Measurements from ENCODE around the gene VAMP2.

Gene VAMP2

GRCh38 chr17:8162233-8162996 lies at the start of gene VAMP2:
VAMP2 (minus strand) TSS chr17:8162948; CDS start chr17:8162879, 69 bp downstream.
- Histone ChIP-seq H3K27ac (peak within 1 kb of the TSS; percentile 26; the same call in 1 of the 2 replicates), H4K20me1 (ENCODE audit: insufficient read depth) (no peaks in the 10 kb centered on the region), H2AFZ (ENCODE audit: low read depth) (no peak within 1 kb of the TSS), H3K4me2 (peak within 1 kb of the TSS; percentile 29; the same call in 1 of the 2 replicates), H3K79me2 (ENCODE audit: insufficient read depth, low read depth) (no peaks in the 10 kb centered on the region), H3K4me3 (IDR thresholded peaks at IDR 0.05; ENCODE audit: insufficient read depth, low read depth, low read length) (no peak within 1 kb of the TSS), H3K27me3 (ENCODE audit: insufficient read depth, low read depth) (no peaks in the 10 kb centered on the region), H3K36me3 (ENCODE audit: insufficient read depth) (no peaks in the 10 kb centered on the region), H3K9ac (peak within 1 kb of the TSS; percentile 64), H3K4me1 (ENCODE audit: low read depth, poor library complexity, severe bottlenecking) (no peaks in the 10 kb centered on the region)
- TF ChIP-seq, protein P1, sequence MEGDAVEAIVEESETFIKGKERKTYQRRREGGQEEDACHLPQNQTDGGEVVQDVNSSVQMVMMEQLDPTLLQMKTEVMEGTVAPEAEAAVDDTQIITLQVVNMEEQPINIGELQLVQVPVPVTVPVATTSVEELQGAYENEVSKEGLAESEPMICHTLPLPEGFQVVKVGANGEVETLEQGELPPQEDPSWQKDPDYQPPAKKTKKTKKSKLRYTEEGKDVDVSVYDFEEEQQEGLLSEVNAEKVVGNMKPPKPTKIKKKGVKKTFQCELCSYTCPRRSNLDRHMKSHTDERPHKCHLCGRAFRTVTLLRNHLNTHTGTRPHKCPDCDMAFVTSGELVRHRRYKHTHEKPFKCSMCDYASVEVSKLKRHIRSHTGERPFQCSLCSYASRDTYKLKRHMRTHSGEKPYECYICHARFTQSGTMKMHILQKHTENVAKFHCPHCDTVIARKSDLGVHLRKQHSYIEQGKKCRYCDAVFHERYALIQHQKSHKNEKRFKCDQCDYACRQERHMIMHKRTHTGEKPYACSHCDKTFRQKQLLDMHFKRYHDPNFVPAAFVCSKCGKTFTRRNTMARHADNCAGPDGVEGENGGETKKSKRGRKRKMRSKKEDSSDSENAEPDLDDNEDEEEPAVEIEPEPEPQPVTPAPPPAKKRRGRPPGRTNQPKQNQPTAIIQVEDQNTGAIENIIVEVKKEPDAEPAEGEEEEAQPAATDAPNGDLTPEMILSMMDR (conservative IDR thresholded peaks at IDR 0.05; ENCODE audit: low read depth, low read length) = no peak

- Histone ChIP-seq H2AFZ (ENCODE audit: low read depth) (no peak overlapping the region), H3K9ac (peak overlapping the region; percentile 60; the same call in 1 of the 2 replicates), H3K27me3 (ENCODE audit: insufficient read depth, low read depth) (no peaks in the 10 kb centered on the region), H3K4me3 (IDR thresholded peaks at IDR 0.05; ENCODE audit: insufficient read depth, low read depth, low read length) (no peak overlapping the region), H3K4me2 (no peak overlapping the region), H4K20me1 (ENCODE audit: insufficient read depth) (no peaks in the 10 kb centered on the region), H3K36me3 (ENCODE audit: insufficient read depth) (no peaks in the 10 kb centered on the region), H3K79me2 (ENCODE audit: insufficient read depth, low read depth) (peaks cover 10% of the 10 kb centered on the region; the same call in 1 of the 2 replicates), H3K4me1 (ENCODE audit: low read depth, poor library complexity, severe bottlenecking) (peaks cover 3% of the 10 kb centered on the region), H3K27ac (peak overlapping the region; percentile 63; the same call in 1 of the 2 replicates)
- TF ChIP-seq, protein P1 (conservative IDR thresholded peaks at IDR 0.05; ENCODE audit: low read depth, low read length) = no peak
Measured at GRCh38 chr17:8210761-8211458, 48.2 kb upstream of the VAMP2 start.

- H2AFZ ChIP-seq (ENCODE audit: low read depth) = no peak within 1 kb of the TSS
- TF ChIP-seq, protein P1 (conservative IDR thresholded peaks at IDR 0.05; ENCODE audit: low read depth, low read length) = no peak
- peaks cover 3% of the 10 kb centered on the region for H3K4me1 ChIP-seq (ENCODE audit: low read depth, poor library complexity, severe bottlenecking)
Measured at GRCh38 chr17:8209907-8210760, 47.4 kb upstream of the VAMP2 start, which contains the start of gene AURKB. AURKB (minus strand) TSS chr17:8210575; CDS start chr17:8210224, 351 bp downstream.

DNA sequence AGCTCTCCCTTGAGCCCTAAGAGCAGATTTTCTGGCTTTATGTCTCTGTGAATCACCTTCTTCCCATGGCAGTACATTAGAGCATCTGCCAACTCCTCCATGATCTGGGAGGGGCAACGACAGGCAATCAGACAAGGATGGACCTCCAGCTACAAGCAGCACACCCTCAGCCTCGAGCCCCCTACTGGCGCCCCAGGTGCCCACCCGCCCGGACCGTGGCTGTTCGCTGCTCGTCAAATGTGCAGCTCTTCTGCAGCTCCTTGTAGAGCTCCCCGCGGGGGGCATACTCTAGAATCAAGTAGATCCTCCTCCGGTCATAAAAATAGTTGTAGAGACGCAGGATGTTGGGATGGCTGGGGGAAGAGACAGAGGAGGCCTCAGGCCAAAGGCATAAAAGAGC lies 43.8 kb upstream of the VAMP2 start:
- Histone ChIP-seq H3K4me3 (IDR thresholded peaks at IDR 0.05; ENCODE audit: insufficient read depth, low read depth, low read length) (no peak overlapping the region), H2AFZ (ENCODE audit: low read depth) (no peak overlapping the region), H3K4me1 (ENCODE audit: low read depth, poor library complexity, severe bottlenecking) (peaks cover 3% of the 10 kb centered on the region), H3K4me2 (no peak overlapping the region), H3K27me3 (ENCODE audit: insufficient read depth, low read depth) (no peaks in the 10 kb centered on the region), H3K9ac (no peak overlapping the region), H3K36me3 (ENCODE audit: insufficient read depth) (no peaks in the 10 kb centered on the region), H3K79me2 (ENCODE audit: insufficient read depth, low read depth) (peaks cover 10% of the 10 kb centered on the region; the same call in 1 of the 2 replicates), H4K20me1 (ENCODE audit: insufficient read depth) (no peaks in the 10 kb centered on the region), H3K27ac (no peak overlapping the region)
- TF ChIP-seq, protein P1 (conservative IDR thresholded peaks at IDR 0.05; ENCODE audit: low read depth, low read length) = no peak

More at GRCh38 chr17:8209907-8210760, 47.4 kb upstream of the VAMP2 start, which contains the start of gene AURKB:
- H3K4me2 ChIP-seq = peak within 1 kb of the TSS; percentile 29
- no peaks in the 10 kb centered on the region for H3K27me3 ChIP-seq (ENCODE audit: insufficient read depth, low read depth)
- H3K36me3 ChIP-seq (ENCODE audit: insufficient read depth) = no peaks in the 10 kb centered on the region
- H3K4me3 ChIP-seq (IDR thresholded peaks at IDR 0.05; ENCODE audit: insufficient read depth, low read depth, low read length) = no peak within 1 kb of the TSS
- no peaks in the 10 kb centered on the region for H4K20me1 ChIP-seq (ENCODE audit: insufficient read depth)
- peaks cover 10% of the 10 kb centered on the region; the same call in 1 of the 2 replicates for H3K79me2 ChIP-seq (ENCODE audit: insufficient read depth, low read depth)
- peak within 1 kb of the TSS; percentile 60; the same call in 1 of the 2 replicates for H3K9ac ChIP-seq
- H3K27ac ChIP-seq = peak within 1 kb of the TSS; percentile 63; the same call in 1 of the 2 replicates

All from KMS-11 (cell line).